Activated CD8-positive, alpha-beta memory T cell treated with anti-CD3 and anti-CD28 coated beads for 36 hours (primary cell): ENCODE results near the gene ADGRA1. TPM values are rescaled to one million over a fixed set of nuclear protein-coding genes. Genes with fewer than 3 reads are reported as not detected.
"Not testable (repeated sequence)": the region's sequence is repeated elsewhere in the genome, so short reads cannot be mapped to it uniquely, and the experiment has no call there.

Experiments used
- CTCF ChIA-PET: fragments of 350-600 bp; sonication (Branson Sonifier 250); formaldehyde crosslinking; loops from one replicate; lab custom pipeline; 2021; ENCODE audit warnings: antibody characterized with exemption; lab: Charles Lee
- POLR2A ChIA-PET: fragments of 350-600 bp; sonication (Branson Sonifier 250); formaldehyde crosslinking; loops from one replicate; lab custom pipeline; 2021; ENCODE audit warnings: antibody characterized with exemption; lab: Charles Lee
- total RNA-seq, 2 experiments: library from RNA; stranded (reverse); gene quantifications; one replicate each; pipeline ENCODE4 v1.2.3, GENCODE V29; 2021

The ADGRA1 gene
- total RNA-seq, 2 experiments from 2014 or later, result not detected

DNA sequence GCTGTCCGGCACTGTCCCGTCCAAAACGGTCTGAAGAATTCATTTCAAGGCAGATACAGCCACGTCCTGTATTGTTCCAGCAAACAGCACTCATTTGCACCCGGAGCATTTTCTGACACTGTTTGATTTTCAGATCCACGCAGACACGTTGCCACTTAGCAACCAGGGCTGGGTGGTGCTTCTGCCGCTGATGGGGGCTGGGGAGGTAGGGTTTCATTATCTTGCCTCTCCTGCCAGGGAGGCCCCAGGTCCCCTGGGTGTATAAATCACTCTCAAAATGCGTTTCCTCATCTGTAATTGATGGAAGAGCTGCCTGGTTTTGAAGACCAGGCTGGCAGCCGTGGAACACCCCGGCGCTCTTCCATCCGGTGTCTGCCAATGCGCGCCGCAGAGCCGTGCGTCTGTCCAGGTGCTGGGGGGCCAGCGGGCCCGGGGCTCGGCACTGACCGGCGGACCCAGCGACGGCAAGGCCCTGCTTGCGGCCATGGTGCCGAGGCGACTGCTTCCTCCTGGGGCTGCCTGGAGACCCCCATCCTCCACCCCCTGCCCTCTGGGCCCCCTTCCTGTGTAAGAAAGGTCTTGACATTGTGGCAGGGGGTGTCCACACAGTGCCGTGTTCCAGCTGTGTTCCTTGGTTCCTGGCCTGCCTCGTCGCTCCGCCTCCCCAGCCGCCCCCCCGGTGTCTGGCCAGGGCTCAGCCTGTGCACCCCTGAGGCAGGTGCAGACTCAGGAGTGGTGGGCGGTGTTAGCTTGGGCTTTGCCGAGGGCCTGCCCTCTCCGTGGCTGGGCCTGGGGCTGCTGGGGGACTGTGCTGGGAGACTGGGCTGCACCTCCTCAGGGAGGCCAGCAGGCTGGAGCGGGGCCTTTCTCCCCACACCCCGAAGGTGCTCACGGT is 16.6 kb downstream of the ADGRA1 start:
- ChIA-PET CTCF (no interaction called here), POLR2A (no interaction called here)

DNA sequence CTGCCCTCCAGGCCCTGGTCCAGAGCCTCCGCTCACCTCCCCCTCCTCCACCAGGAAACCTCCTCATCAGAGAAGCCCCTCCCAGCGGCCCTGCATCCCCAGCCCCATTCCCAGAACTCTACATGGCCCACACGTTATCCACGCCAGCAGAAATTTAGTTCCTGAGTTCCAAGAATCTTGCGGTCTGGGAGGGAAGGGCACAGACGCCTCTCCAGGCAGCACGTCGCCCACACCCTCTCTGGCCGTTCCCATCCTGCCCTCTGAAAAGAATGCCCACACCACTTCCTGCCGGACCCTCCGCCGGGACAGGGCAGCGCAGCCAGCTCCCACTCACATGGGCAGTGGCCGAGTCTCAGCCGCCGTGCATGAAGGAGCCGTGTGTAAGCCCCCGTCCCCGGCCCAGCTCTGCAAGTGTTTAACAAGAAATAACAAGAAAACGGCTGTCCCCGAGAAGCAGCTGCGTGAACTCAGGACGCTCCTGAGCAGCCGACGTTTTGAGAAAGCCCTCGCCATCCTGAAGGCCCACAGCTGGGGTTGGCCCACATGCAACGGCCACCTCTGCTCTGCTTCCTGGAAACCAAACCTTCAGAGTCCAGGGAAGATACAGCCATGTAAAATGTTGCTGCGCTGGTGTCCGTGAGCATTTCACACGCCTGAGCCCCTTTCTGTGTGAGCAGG is 17.4 kb downstream of the ADGRA1 start:
- ChIA-PET POLR2A (no interaction called here), CTCF (no interaction called here)

DNA sequence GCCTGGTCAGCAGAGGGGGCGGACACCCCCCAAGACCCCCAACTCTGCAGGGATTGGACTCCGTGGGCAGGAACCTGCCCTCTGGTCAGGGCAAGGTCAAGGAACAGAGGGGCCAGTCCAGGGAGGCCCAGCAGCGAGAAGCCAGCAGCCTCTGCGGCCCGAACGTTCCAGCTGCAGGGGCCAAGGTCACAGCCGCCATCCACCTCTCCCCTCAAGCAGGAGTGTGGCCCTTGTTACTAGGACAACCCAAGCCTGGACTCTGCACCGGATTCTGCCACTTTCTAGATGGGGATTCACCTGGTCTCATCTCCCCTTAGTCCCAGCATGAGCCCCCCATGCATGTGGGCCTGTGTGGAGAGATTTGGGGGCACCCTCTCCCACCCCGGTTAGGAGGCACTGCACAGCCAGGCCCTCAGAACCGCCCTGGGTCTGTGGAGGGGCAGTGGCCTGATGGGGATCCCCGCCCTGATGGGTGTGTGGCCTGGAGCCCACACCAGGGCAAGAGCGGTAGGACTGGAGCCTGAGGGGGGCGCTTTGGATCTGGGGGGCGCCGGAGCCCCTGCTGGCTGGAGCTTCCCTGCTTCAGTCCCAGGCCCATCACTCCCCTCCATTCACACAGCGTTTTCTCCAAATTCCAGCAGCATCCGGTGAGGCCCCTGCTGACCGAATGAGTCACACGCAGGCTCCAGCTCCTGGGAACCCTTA is 18.1 kb downstream of the ADGRA1 start:
- POLR2A ChIA-PET, result no interaction called here
- CTCF ChIA-PET, result no interaction called here

DNA sequence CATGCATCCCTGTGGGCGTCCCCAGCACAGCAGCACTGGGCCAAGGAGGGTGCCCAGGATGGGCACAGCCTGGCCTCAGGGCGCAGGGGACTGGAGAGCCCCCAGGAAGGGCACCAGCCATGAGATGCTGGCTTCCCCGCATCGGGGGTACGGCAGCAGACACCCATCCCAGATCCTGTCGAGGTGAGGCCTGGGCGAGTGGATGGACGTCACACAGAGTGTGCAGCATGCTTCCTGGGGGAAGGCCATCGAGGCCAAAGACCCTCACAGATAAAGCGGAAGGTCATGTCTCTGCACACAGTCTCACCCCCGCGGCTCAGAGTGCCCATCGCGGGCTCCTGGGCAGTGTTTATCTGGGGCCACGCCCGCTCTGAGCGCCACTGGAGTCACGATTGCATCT is 18.8 kb downstream of the ADGRA1 start:
- ChIA-PET CTCF (no interaction called here), POLR2A (no interaction called here)

DNA sequence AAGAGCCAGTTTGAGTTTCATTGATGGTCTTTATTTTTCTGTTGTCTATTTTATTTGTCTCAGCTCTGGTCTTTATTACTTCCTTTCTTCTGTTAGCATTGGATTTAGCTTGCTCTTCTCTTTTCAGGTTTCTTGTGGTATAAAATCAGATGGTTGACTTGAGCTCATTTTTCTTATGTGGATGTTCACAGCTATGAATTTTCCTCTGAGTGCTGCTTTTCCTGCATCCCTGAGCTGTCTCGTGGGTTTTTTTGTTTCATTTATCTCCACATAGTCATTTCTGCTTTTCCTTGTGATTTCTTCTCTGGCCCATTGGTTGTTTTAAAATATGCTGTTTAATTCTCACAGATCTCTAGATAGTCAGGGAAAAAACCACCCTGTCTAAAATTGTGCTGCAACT is 19.7 kb downstream of the ADGRA1 start:
- POLR2A ChIA-PET, result no interaction called here

DNA sequence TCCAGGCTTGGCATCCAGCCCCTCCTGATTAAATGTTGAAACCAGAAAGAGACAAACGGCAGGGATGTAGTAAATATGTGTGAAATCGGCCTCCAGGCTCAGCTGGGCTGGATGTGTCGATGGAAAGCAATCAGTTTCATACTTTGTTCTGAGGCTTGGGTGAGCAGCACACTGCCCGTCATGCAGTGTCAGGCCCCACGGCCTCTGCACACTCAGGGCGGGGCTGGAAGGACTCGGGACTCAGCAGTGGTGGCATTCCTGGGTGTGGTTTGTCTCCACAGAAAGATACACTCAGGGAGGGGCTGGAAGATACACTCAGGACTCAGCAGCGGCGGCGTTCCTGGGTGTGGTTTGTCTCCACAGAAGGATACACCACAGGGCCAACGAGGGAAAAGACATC is 22.0 kb downstream of the ADGRA1 start:
- POLR2A ChIA-PET, result no interaction called here
- CTCF ChIA-PET, result no interaction called here

More for the DNA sequence above, 19.7 kb downstream of the ADGRA1 start:
- CTCF ChIA-PET, result no interaction called here

DNA sequence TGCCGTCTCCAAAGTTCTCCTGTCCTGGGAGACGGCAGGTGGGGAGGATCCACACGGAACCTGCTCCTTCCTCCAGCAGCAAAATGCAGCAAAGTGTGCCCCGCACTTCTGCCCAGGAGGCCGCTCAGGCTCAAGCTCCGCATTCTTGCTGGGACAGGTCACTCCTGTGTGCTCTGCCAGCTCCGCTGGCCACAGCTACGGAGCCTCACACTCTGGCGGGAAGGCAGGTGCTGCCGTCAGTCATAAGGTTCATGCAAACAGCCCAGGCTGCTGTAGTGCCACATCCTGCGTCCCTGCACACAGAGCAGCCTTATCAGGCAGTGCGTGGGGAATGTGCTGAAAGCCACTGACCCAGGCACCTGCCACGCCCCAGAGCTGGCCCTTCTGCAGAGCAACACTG is 22.4 kb downstream of the ADGRA1 start:
- POLR2A ChIA-PET, result no interaction called here

DNA sequence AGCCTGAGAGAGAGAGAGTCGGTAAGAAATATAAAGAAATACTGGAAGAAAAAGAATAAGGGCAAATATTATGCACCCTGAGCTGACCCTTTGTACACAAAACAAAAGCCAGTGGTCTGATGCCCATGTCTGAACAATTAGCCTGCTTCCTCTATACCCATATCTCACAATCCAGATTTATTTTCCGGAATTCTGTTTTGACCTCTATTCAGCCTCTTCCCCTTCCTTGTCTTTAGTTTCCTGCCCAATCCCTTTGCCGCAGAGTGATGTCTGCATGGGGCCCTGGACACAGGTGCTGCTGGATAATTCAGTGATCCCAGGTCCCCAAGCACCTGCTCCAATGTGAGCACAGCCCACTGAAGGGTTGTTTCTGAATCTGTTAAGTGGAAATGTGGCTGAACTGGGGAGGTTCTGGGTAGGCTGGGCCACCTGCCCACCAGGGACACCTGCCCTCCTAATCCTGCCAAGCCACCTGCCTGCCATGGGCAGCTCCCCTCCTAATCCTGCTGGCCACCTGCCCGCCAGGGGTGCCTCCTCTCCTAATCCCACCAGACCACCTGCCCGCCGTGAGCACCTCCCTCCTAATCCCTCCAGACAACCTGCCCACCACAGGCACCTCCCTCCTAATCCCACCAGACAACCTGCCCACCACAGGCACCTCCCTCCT is 23.0 kb downstream of the ADGRA1 start:
- ChIA-PET CTCF (no interaction called here), POLR2A (no interaction called here)

More for the DNA sequence above, 22.4 kb downstream of the ADGRA1 start:
- CTCF ChIA-PET, result no interaction called here

DNA sequence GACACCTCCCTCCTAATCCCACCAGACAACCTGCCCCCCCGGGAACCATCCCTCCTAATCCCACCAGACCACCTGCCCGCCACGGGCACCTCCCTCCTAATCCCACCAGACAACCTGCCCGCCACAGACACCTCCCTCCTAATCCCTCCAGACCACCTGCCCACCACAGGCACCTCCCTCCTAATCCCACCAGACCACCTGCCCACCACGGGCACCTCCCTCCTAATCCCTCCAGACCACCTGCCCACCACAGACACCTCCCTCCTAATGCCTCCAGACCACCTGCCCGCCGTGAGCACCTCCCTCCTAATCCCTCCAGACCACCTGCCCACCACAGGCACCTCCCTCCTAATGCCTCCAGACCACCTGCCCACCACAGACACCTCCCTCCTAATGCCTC is 23.9 kb downstream of the ADGRA1 start:
- POLR2A ChIA-PET, CTCF ChIA-PET: not testable (repeated sequence)

DNA sequence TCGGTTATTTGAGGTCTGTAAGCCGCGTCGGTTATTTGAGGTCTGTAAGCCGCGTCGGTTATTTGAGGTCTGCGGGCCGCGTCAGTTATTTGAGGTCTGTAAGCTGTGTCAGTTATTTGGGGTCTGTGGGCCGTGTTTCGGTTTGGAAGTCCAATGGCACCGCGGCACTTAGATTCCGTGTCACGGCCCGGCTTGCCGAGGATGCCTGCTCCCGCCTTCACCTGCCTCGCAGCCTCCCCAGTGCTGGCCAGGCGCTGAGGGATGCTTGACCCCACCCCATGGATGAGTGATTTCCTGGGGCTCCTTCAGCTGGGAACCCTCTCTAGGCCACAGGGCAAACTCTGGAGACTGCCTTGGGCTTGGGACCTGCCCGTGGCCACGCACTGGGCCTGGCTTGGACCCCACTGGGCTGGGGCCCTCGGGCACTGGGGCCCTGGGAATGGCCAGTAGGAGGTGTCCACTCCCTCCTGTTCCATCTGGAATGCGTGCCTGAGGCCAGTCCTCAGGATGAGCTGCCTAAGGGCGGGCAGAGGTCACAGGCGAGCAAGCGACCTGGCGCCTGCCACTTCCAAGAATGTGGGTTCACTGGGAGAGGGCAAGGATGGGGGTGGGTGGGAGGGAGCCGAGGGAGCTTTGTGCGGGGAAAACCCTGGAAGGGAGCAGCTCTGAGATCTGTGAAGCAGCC is 25.6 kb downstream of the ADGRA1 start:
- ChIA-PET POLR2A (no interaction called here), CTCF (no interaction called here)

DNA sequence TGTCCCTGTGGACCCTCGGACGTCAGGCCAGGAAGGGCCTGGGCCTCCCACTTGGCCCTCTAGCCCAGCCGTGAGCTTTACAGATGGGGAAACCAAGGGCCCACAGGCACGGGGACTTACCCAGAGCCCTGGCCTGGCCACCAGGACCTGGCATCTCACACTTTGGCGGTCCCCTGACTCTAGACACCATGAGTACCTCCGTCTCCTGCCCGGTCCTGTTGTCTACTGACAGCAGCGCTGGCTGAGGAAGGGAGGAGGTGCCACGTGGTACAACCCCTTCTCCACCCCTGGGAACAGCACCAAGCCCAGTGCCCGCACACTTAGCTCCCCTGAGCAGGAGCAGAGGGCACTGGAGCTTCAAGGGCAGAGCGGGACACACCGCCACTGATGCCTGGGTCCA is 26.1 kb downstream of the ADGRA1 start:
- ChIA-PET CTCF (no interaction called here), POLR2A (no interaction called here)

DNA sequence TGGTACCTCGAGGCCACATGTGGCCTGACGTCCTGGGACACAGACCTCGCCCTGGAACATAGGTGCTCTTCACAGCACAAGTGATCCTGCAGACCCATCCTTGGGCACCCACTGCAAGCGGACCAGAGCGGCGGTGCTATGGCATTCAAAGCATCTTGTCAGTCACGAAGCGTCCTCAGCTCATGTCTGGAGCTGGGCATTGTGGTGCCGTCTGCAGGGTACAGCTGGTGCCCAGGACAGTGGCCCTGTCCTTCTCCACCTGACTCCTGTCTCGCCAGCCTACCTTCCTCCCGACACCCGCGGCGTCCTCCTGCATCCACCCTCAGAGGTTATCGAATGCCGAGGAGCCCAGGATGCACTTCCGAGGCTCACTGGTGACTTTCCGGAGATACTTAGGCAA is 26.5 kb downstream of the ADGRA1 start:
- ChIA-PET CTCF (no interaction called here), POLR2A (no interaction called here)

DNA sequence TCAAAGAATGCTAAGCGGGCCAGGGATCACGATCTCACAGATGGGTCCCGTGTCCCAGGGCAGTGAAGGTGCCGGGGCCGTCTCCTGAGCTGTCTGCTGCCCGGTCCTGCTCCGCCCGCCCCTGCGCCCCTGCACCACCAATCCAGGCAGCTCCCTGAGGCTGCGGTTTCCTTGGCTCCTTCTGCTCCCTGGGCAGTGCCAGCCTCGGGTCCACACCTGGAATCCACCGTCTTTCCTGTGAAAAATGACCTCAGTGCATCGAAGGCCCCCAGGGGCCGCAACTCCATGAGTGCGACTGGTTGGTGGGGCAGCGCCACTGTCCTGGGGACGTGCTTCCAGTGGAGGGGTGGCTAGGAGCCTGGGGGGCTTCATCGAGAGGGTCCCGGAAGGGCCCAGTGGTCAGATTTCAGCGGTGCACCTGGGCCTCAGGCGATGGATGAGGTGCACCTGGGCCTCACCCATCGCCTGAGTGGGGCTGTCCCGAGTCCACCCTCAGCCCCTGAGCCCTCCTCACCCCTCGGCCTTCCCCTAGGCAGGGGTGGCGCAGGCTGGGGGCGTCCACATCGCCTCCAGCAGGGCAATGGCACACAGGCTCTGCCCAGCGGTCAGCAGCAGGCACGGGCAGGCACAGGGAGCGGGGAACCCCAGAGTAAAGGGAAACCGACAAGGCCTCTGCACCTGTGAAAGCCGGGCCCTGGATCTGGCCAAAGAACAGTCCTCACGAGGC is 27.2 kb downstream of the ADGRA1 start:
- CTCF ChIA-PET, result no interaction called here
- POLR2A ChIA-PET, result no interaction called here

DNA sequence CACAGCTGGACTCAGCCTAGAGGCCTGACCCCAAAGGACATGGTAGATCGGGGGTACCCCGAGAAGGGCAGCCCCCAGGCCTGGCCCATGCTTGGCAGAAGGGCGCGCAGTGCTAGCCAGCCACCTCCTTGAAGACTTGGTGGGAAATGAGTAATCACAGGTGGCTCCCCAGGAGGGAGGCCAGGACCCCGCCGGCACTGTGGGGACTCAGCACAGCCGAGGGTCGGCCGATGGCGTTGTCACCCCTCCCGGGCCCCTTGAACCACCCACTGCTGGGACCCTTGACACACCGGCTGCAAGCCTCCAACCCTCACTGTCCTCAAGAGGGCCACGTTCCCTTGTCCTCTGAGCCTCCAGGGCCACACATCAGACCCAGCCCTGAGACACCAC is 27.7 kb downstream of the ADGRA1 start:
- ChIA-PET POLR2A (no interaction called here), CTCF (no interaction called here)

DNA sequence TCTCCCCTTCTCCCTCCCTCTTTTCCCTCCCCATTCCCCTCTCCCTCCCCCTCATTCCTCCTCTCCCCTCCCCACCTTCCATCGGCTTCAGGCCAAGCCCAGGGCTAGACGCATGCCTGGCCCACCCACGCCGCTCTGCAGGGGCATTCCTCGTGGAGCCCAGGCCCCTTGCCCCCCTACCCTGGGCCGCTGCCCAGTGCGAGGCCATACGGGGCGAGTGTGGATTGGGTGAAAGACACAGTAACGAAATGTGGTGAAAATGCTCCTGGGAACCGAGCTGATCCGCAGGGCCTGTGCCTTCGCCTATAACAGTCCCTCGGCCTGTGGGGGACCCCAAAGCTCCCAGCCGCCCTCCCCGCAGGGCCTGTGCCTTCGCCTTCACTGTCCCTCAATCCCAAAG is 28.3 kb downstream of the ADGRA1 start:
- POLR2A ChIA-PET, result no interaction called here
- CTCF ChIA-PET, result no interaction called here

DNA sequence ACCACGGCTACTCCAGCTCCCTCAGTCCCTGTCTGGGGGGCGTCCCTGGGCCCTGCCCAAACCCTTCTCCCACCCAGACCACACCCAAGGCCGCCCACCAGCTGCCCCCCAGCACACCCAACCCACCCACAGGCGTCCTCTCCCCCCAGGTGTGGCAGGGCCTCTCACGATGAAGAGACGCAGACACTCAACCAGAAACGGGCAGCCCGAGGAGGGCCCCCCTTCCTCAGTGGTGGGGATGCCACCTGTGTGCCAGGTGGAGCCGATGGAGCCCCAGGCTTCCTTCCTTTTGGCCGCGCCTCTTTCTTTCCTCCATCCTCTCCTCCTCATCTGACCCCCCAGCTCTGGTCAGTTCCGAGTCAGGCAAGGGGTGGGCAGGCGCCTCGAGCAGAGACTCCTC is 28.7 kb downstream of the ADGRA1 start:
- POLR2A ChIA-PET, result no interaction called here

DNA sequence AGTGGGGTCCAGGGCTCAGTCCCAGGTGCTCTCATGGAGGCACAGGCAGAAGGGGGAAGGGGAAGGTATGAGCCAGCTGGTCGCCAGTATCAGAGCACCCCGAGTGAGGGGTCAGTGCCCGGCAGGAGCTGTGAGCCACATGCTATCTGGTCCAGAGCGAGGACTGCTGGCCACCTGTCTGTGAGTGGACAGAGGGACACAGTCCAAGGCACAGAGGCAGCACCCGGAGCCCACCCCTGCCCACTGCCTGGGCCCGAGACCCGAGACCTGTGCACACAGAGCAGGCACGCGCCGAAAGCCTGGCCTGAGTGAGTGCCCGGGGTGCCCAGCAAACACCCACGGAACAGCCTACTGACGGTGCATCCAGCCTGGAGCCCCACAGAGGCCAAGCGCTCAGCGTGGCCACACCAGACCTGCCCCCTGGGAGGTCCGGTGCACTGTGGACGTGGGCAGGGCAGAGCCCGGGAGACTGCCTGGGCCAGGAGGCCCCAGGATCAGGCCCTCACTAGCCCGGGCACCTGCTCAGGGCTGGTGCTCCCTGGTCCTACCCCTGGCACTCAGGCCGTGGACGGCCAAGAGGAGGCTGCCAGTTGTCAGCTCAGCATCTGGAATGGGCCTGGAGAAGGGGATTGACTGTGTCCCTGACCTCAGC is 29.4 kb downstream of the ADGRA1 start:
- CTCF ChIA-PET, result no interaction called here
- POLR2A ChIA-PET, result no interaction called here

More for the DNA sequence above, 28.7 kb downstream of the ADGRA1 start:
- CTCF ChIA-PET, result no interaction called here

DNA sequence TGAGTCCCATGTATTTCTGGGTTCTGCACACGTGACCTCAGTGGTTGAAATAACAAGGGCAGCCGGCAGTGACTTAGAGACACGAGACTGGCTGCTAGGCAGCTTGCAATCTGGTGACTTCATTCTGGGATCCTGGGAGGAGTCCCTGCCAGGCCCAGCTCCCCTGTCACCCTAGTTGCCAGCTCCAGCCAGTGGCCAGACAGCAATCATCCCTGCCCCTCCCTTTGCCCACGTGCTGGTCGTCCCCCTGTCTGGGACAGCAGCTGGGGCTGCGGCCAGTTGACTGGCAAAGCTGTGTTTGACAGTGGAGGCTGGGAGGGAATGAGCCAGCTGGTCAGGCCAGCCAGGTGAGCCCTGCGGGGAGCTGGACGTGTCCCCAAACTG is 30.0 kb downstream of the ADGRA1 start:
- ChIA-PET POLR2A (no interaction called here), CTCF (no interaction called here)
